Activated T-cell treated with anti-CD3 and anti-CD28 coated beads, Interleukin-2, amount 50 U/mL, for 4 hours (primary cell): ENCODE data around the gene TAB2. TPM values are rescaled to one million over a fixed set of nuclear protein-coding genes. Genes with fewer than 3 reads are reported as not detected.
"Not testable (repeated sequence)": the region's sequence is repeated elsewhere in the genome, so short reads cannot be mapped to it uniquely, and the experiment has no call there.

Experiments
- ATAC-seq, 2 donors: fragments of 200-7000 bp; cut with Tn5 transposase; one replicate each; pipeline ENCODE4 v1.10.0; 2021
- DNase-seq: peaks from one replicate; pipeline ENCODE4 v3.0.0-alpha.2; 2020
- H3K27me3 Mint-ChIP-seq: one replicate; pipeline ENCODE4 v1.8.0; 2021; ENCODE audit warnings: low read depth, mixed read lengths
- H3K36me3 Mint-ChIP-seq: one replicate; pipeline ENCODE4 v1.8.0; 2022; ENCODE audit warnings: mixed read lengths; ENCODE audit not compliant: insufficient read depth
- H3K4me1 Mint-ChIP-seq: one replicate; pipeline ENCODE4 v1.8.0; 2021; ENCODE audit warnings: low read depth, mixed read lengths
- H3K4me3 Mint-ChIP-seq: one replicate; pipeline ENCODE4 v1.8.0; 2021; ENCODE audit warnings: mild to moderate bottlenecking, moderate library complexity, mixed read lengths
- H3K9me3 Mint-ChIP-seq: one replicate; pipeline ENCODE4 v1.8.0; 2021; ENCODE audit warnings: mixed read lengths
- total RNA-seq, 3 donors: library from RNA; stranded (reverse); gene quantifications; one replicate each; pipeline ENCODE4 v1.2.1, GENCODE V29; 2021

Gene TAB2
- total RNA-seq, 3 donors from 2014 or later, result 69.7 to 84.9 (median 77.4) TPM

GRCh38 chr6:149460249-149460648 is 142.7 kb downstream of the TAB2 start:
- H3K4me3 Mint-ChIP-seq, H3K27me3 Mint-ChIP-seq, ATAC-seq, DNase-seq, H3K9me3 Mint-ChIP-seq: not testable (repeated sequence)
- Mint-ChIP-seq H3K36me3 (peaks cover 53% of the 10 kb centered on the region), H3K4me1 (peaks cover 31% of the 10 kb centered on the region)

Other genes with a start within 250 kb of the TAB2 start
- gene SUMO4, start 82.5 kb downstream of the TAB2 start, total RNA-seq, result 1 to 10 TPM; 2.6 to 3.0 (median 2.7) TPM
- 10 to 100 TPM; 22.2 to 51.5 (median 42.5) TPM for gene ZC3H12D, start 167.3 kb downstream of the TAB2 start, total RNA-seq
- 10 to 100 TPM; 19.7 to 22.2 (median 21.9) TPM for gene PPIL4, start 228.3 kb downstream of the TAB2 start, total RNA-seq
- 10 to 100 TPM; 12.0 to 15.6 (median 12.0) TPM for gene GINM1, start 248.7 kb downstream of the TAB2 start, total RNA-seq